Ectodermal cell (in vitro differentiated cells): ENCODE measurements around the gene MYT1.

Experiments used
- H3K27ac ChIP-seq: 2 replicates; pipeline ENCODE4 v1.7.0; 2013; ENCODE audit warnings: mild to moderate bottlenecking, low read depth, low read length; ENCODE audit not compliant: insufficient read depth, poor library complexity, severe bottlenecking
- H3K27me3 ChIP-seq: 2 replicates; pipeline ENCODE4 v1.7.0; 2013; ENCODE audit warnings: mild to moderate bottlenecking, low read length; ENCODE audit not compliant: insufficient read depth, control insufficient read depth, poor library complexity, severe bottlenecking
- H3K36me3 ChIP-seq: one replicate; pipeline ENCODE4 v1.7.0; 2013; ENCODE audit warnings: low read length; ENCODE audit not compliant: control insufficient read depth, insufficient read depth
- H3K4me1 ChIP-seq: one replicate; pipeline ENCODE4 v1.7.0; 2013; ENCODE audit warnings: low read length; ENCODE audit not compliant: control insufficient read depth, insufficient read depth
- H3K4me3 ChIP-seq: 2 replicates; pipeline ENCODE4 v1.7.0; 2013; ENCODE audit warnings: low read depth, low read length, control low read depth; ENCODE audit not compliant: insufficient read depth
- H3K9me3 ChIP-seq: 2 replicates; pipeline ENCODE4 v1.7.0; 2013; ENCODE audit warnings: mild to moderate bottlenecking, low read length, moderate library complexity; ENCODE audit not compliant: control insufficient read depth
- WGBS, 2 experiments: methylation state at CpG; one replicate each; pipeline ENCODE4 v1.1.7; 2013; ENCODE audit warnings: missing lambda C conversion rate in 2 of 2; 5-methylcytosine and 5-hydroxymethylcytosine counted together

Gene MYT1

GRCh38 chr20:64160526-64161355 lies 3.5 kb upstream of the MYT1 start:
- Histone ChIP-seq H3K27me3 (peaks cover 48% of the 10 kb centered on the region), H3K4me1 (peaks cover 45% of the 10 kb centered on the region), H3K4me3 (no peak overlapping the region), H3K9me3 (no peaks in the 10 kb centered on the region), H3K36me3 (no peaks in the 10 kb centered on the region), H3K27ac (no peak overlapping the region)
- 41% methylated on average over 32 of the region's 32 CpGs for WGBS, 2 experiments

GRCh38 chr20:64161356-64162238 lies 2.7 kb upstream of the MYT1 start:
- H3K27me3 ChIP-seq = peaks cover 48% of the 10 kb centered on the region
- H3K27ac ChIP-seq = no peak overlapping the region
- WGBS, 2 experiments = 5 to 9% methylated on average over 32 to 33 of the region's 33 CpGs
- peaks cover 38% of the 10 kb centered on the region for H3K4me1 ChIP-seq
- H3K9me3 ChIP-seq = no peaks in the 10 kb centered on the region
- no peak overlapping the region for H3K4me3 ChIP-seq
- H3K36me3 ChIP-seq = no peaks in the 10 kb centered on the region

GRCh38 chr20:64162239-64162910 lies 1.9 kb upstream of the MYT1 start:
- 38 to 39% methylated on average over 23 of the region's 23 CpGs for WGBS, 2 experiments
- peak overlapping the region; percentile 29 for H3K27ac ChIP-seq

GRCh38 chr20:64163776-64164122 lies 503 bp upstream of the MYT1 start:
- H3K27ac ChIP-seq = no peak overlapping the region
- peaks cover 34% of the 10 kb centered on the region for H3K4me1 ChIP-seq
- H3K4me3 ChIP-seq = no peak overlapping the region
- no peaks in the 10 kb centered on the region for H3K36me3 ChIP-seq
- WGBS, 2 experiments = 91 to 93% methylated on average over 5 of the region's 5 CpGs
- no peaks in the 10 kb centered on the region for H3K9me3 ChIP-seq
- peaks cover 48% of the 10 kb centered on the region for H3K27me3 ChIP-seq

More at GRCh38 chr20:64162239-64162910, 1.9 kb upstream of the MYT1 start:
- no peaks in the 10 kb centered on the region for H3K9me3 ChIP-seq
- no peak overlapping the region for H3K4me3 ChIP-seq
- peaks cover 48% of the 10 kb centered on the region for H3K27me3 ChIP-seq
- H3K36me3 ChIP-seq = no peaks in the 10 kb centered on the region
- H3K4me1 ChIP-seq = peaks cover 34% of the 10 kb centered on the region

DNA sequence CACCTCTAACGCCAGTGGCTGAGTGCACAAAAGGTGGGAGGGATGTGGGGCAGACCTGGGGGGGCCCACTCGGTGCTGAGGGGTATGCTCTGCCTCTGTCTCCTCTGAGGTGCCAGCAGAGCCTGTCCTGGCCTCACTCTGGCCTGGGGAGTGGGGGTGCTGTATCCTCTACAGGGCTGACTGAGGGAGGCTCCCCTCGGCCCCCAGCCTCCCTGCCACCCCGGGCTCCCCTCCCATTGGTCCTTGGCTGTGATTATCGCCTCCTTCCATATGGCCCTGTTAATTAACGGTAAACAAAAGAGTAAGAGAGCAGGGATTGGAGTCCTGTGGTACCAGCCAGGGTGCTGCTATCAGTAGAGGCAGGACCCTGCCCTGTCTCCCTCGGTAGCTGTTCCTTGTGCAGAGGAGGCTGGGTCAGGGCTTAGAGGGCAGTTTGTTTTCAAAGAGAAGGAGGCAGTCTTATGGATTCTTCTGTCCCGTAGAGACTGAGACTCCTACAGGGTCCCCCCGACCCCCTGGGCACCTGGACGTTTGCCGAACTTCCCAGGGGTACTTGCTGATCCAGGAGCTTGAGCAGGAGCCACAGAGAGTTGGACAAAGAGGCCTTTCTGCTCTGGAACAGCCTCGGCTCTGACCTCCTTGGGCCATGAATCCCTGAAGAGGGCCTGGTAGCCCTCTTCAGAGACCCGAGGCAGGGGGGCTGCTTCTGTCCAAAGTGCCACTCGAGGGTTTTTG lies 1.8 kb downstream of the MYT1 start:
- Histone ChIP-seq H3K4me3 (no peak overlapping the region), H3K27ac (no peak overlapping the region), H3K36me3 (no peaks in the 10 kb centered on the region), H3K9me3 (no peaks in the 10 kb centered on the region), H3K27me3 (peaks cover 39% of the 10 kb centered on the region), H3K4me1 (peaks cover 16% of the 10 kb centered on the region)
- WGBS, 2 experiments = 84 to 86% methylated on average over 14 of the region's 14 CpGs

DNA sequence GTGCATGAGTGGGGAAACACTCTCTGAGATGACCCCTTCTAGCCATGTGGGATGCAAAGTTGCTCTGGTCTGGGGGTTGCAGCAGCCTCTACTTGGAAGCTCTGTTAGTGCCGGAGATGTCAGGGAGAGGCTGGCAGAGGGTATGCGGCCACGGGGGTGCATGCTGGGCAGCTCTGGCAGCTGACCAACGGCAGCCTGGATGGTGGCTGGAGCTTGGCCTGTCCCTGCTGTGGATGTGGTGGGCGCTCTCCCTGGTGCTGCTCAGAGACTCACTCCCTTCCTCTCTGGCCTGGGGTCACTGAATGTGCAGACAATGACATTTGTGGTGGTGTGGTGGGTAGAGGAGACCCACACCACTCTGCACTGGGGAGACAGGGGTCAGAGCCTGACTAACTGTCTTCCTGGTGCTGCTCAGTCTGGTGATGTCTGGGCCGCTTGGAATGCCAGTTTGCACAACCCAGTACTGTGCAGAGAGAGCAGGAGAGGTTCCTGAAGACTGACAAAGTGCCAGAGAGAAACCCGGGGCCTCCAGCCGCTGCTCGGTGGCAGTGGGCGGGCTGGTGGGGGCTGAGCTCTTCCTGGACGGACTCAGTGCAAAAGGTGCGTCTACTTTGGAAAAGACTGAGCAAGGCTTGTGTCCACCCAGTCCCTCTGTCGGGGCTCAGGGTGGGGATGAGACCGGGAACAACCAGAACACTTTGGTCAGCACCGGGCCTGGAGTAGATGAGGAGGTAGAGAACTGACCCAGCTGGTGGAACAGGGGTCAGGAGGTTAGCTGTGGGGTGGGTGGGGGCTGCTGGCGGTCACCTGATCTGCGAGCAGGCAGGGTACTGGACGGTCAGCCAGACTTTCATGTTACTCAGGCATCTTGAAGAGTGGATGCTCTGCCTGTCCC lies 2.7 kb downstream of the MYT1 start:
- 85% methylated on average over 18 of the region's 18 CpGs for WGBS, 2 experiments
- no peaks in the 10 kb centered on the region for H3K36me3 ChIP-seq
- peaks cover 8% of the 10 kb centered on the region for H3K4me1 ChIP-seq
- no peak overlapping the region for H3K27ac ChIP-seq
- no peaks in the 10 kb centered on the region for H3K9me3 ChIP-seq
- peaks cover 29% of the 10 kb centered on the region for H3K27me3 ChIP-seq
- no peak overlapping the region for H3K4me3 ChIP-seq

- 75 to 82% methylated on average over 11 of the region's 11 CpGs for WGBS, 2 experiments
- no peak overlapping the region for H3K4me3 ChIP-seq
Observed at GRCh38 chr20:64167676-64168075, 3.4 kb downstream of the MYT1 start.

DNA sequence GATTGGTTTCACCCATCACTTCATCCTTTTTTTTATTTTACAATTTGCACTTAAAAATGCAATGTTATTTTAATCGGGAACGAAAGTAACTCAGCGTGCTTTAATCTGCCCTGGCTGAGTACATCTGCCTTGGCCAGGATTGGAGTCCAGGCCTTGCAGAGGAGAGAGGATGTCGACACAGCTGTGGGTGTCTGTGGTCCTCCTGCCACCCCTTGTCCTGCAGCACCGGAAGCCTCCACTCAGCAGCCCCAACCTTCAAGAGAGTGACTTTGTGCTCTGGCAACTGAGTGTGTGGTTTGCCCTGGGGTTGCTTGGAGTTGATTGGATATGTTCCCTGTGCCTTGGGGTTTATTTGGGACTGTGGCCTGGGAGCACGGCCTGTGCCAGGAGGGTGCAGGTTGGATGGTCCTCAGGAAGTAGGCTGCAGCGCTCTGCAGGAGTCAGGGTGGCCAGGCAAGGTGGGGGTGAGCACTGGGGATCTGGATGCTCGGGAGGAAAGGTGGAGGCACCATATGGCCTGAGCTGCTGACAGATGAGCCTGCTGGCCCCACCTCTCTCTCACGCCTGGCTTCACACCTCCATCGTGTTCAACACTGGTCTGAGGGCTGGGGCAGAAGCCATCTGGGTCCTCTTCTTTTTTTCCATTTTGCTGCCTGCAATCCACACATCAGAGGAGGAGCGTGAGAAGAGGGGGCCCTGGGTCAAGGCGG lies 4.3 kb downstream of the MYT1 start:
- 93 to 94% methylated on average over 12 of the region's 12 CpGs for WGBS, 2 experiments
- H3K4me1 ChIP-seq = no peaks in the 10 kb centered on the region
- H3K4me3 ChIP-seq = no peak overlapping the region
- H3K36me3 ChIP-seq = no peaks in the 10 kb centered on the region
- H3K9me3 ChIP-seq = no peaks in the 10 kb centered on the region
- H3K27ac ChIP-seq = no peak overlapping the region
- H3K27me3 ChIP-seq = peaks cover 21% of the 10 kb centered on the region

More at GRCh38 chr20:64167676-64168075, 3.4 kb downstream of the MYT1 start:
- Histone ChIP-seq H3K4me1 (peaks cover under 1% of the 10 kb centered on the region), H3K9me3 (no peaks in the 10 kb centered on the region), H3K27ac (no peak overlapping the region), H3K36me3 (no peaks in the 10 kb centered on the region), H3K27me3 (peaks cover 22% of the 10 kb centered on the region)
